CD4-positive, alpha-beta memory T cell (primary cell): ENCODE results near the gene CCNO. TPM values are rescaled to one million over a fixed set of nuclear protein-coding genes. Genes with fewer than 3 reads are reported as not detected.

Experiments used
- CTCF ChIA-PET: fragments of 350-600 bp; sonication (Branson Sonifier 250); formaldehyde crosslinking; loops from one replicate; lab custom pipeline; 2021; ENCODE audit warnings: inconsistent platforms; ENCODE audit not compliant: partially characterized antibody; lab: Charles Lee
- POLR2A ChIA-PET: fragments of 350-600 bp; sonication (Branson Sonifier 250); formaldehyde crosslinking; loops from one replicate; lab custom pipeline; 2021; ENCODE audit not compliant: partially characterized antibody; lab: Charles Lee
- DNase-seq, 5 donors: peaks; one replicate each; pipeline versions ENCODE4 v3.0.0 to v3.0.0-alpha.2; 2020 to 2022; ENCODE audit warnings: mixed read lengths in 1 of 5
- H3K27ac ChIP-seq: one replicate; pipeline ENCODE4 v1.7.0; 2013; ENCODE audit warnings: low read depth, low read length
- H3K27me3 ChIP-seq: 2 replicates; pipeline ENCODE4 v1.7.0; 2013; ENCODE audit warnings: mild to moderate bottlenecking, low read length, moderate library complexity; ENCODE audit not compliant: insufficient read depth
- H3K36me3 ChIP-seq: 2 replicates; pipeline ENCODE4 v1.7.0; 2013; ENCODE audit warnings: mild to moderate bottlenecking, low read length, moderate library complexity; ENCODE audit not compliant: insufficient read depth
- H3K4me1 ChIP-seq: 2 replicates; pipeline ENCODE4 v1.7.0; 2013; ENCODE audit warnings: mild to moderate bottlenecking, low read length, moderate library complexity; ENCODE audit not compliant: insufficient read depth
- H3K4me3 ChIP-seq, 2 donors: one replicate each; pipeline ENCODE4 v1.7.0; 2013; ENCODE audit warnings: low read length in 2 of 2, mild to moderate bottlenecking in 1 of 2
- H3K9me3 ChIP-seq, 2 donors: one replicate each; pipeline ENCODE4 v1.7.0; 2013; ENCODE audit warnings: low read length in 2 of 2, control low read depth in 1 of 2; ENCODE audit not compliant: control insufficient read depth in 1 of 2
- H3K27ac Mint-ChIP-seq, 7 donors: one replicate each; pipeline ENCODE4 v1.8.0; 2020 to 2021; ENCODE audit warnings: mixed read lengths in 7 of 7, mild to moderate bottlenecking in 6 of 7, inconsistent platforms in 3 of 7, moderate library complexity in 3 of 7
- H3K27me3 Mint-ChIP-seq, 2 donors: one replicate each; pipeline ENCODE4 v1.8.0; 2020 to 2021; ENCODE audit warnings: mixed read lengths in 2 of 2
- H3K36me3 Mint-ChIP-seq, 2 donors: one replicate each; pipeline ENCODE4 v1.8.0; 2020 to 2021; ENCODE audit warnings: mixed read lengths in 2 of 2, inconsistent platforms in 1 of 2, mild to moderate bottlenecking in 1 of 2
- H3K4me1 Mint-ChIP-seq, 4 donors: one replicate each; pipeline ENCODE4 v1.8.0; 2020 to 2021; ENCODE audit warnings: mixed read lengths in 4 of 4, mild to moderate bottlenecking in 1 of 4
- H3K4me3 Mint-ChIP-seq, 8 donors: one replicate each; pipeline ENCODE4 v1.8.0; 2020 to 2021; ENCODE audit warnings: mixed read lengths in 8 of 8, mild to moderate bottlenecking in 7 of 8, moderate library complexity in 6 of 8, inconsistent platforms in 3 of 8
- H3K9me3 Mint-ChIP-seq, 8 donors: one replicate each; pipeline ENCODE4 v1.8.0; 2020 to 2021; ENCODE audit warnings: mixed read lengths in 8 of 8, mild to moderate bottlenecking in 5 of 8, inconsistent platforms in 3 of 8, moderate library complexity in 1 of 8
- intact Hi-C: fragments of 100-400 bp; cut with micrococcal nuclease; formaldehyde crosslinking; loops from one replicate; pipeline ENCODE4 v1.15.1; 2023
- polyA plus RNA-seq, 2 donors: library from polyadenylated mRNA; unstranded; fragments of 300-500 nt; fragmentation: Illumina TruSeq; gene quantifications; one replicate each; pipeline ENCODE4 v1.2.3, GENCODE V29; 2021
- total RNA-seq, 2 experiments: library from RNA; stranded (reverse); gene quantifications; one replicate each; pipeline ENCODE4 v1.2.3, GENCODE V29; 2021

CCNO gene
- total and polyA plus RNA-seq, 4 experiments from 2014 or later: not detected

- H3K27ac Mint-ChIP-seq: peak overlapping the region in 2 of 7 donors; percentile 69 to 82
These were observed 5.6 kb downstream of the CCNO start for GRCh38 chr5:55227664-55228430.

GRCh38 chr5:55226934-55227663, 6.3 kb downstream of the CCNO start, which contains the start of gene MCIDAS:
Gene MCIDAS, minus strand, starts transcription at chr5:55227315. Its CDS starts 177 bp downstream, at chr5:55227138.
- ChIA-PET POLR2A (no interaction called here), CTCF (interaction anchor here (1.2 kb wide), 2 partner anchors 10 to 55 kb away, joined by 3 read pairs; no protein-coding TSS in a partner anchor)
- Histone ChIP-seq H3K27ac (no peak within 1 kb of the TSS), H3K4me3 (peak within 1 kb of the TSS in 1 of 2 donors; percentile 39), H3K9me3 (no peaks in the 10 kb centered on the region), H3K27me3 (peaks cover 87% of the 10 kb centered on the region), H3K4me1 (peaks cover 48% of the 10 kb centered on the region), H3K36me3 (no peaks in the 10 kb centered on the region)
- Mint-ChIP-seq H3K27me3 (peaks cover 78 to 80% of the 10 kb centered on the region in 2 donors), H3K9me3 (peaks cover 0 to 4% (median 0%) of the 10 kb centered on the region in 8 donors), H3K36me3 (no peaks in the 10 kb centered on the region), H3K4me3 (peak within 1 kb of the TSS; percentile 61 to 84 (median 76)), H3K27ac (peak within 1 kb of the TSS in 2 of 7 donors; percentile 69 to 82), H3K4me1 (peaks cover 22 to 54% (median 38%) of the 10 kb centered on the region in 4 donors)
- intact Hi-C loops: no loop called here
- peak in 4 of 5 donors; percentile 28 to 45 (median 34) for DNase-seq

More at GRCh38 chr5:55227664-55228430, 5.6 kb downstream of the CCNO start:
- Mint-ChIP-seq H3K9me3 (no peaks in the 10 kb centered on the region), H3K4me3 (peak overlapping the region; percentile 57 to 84 (median 74)), H3K4me1 (peaks cover 22 to 54% (median 39%) of the 10 kb centered on the region in 4 donors), H3K27me3 (peaks cover 76 to 79% of the 10 kb centered on the region in 2 donors), H3K36me3 (no peaks in the 10 kb centered on the region)
- Histone ChIP-seq H3K4me3 (peak overlapping the region in 1 of 2 donors; percentile 39), H3K27me3 (peaks cover 87% of the 10 kb centered on the region), H3K36me3 (no peaks in the 10 kb centered on the region), H3K27ac (no peak overlapping the region), H3K4me1 (peaks cover 51% of the 10 kb centered on the region), H3K9me3 (no peaks in the 10 kb centered on the region)
- POLR2A ChIA-PET: no interaction called here
- CTCF ChIA-PET: no interaction called here
- DNase-seq: peak in 1 of 5 donors; percentile 37
- intact Hi-C loops: no loop called here

GRCh38 chr5:55226027-55226933, 7.1 kb downstream of the CCNO start:
- H3K4me1 ChIP-seq: peaks cover 42% of the 10 kb centered on the region
- POLR2A ChIA-PET: no interaction called here
- peaks cover 21 to 50% (median 32%) of the 10 kb centered on the region in 4 donors for H3K4me1 Mint-ChIP-seq
- H3K27ac Mint-ChIP-seq: no peak overlapping the region
- peak in 4 of 5 donors; percentile 28 to 41 (median 34) for DNase-seq
- H3K4me3 Mint-ChIP-seq: peak overlapping the region; percentile 43 to 77 (median 68)
- peaks cover 84% of the 10 kb centered on the region for H3K27me3 ChIP-seq
- no peaks in the 10 kb centered on the region for H3K9me3 ChIP-seq
- peaks cover 0 to 4% (median 0%) of the 10 kb centered on the region in 8 donors for H3K9me3 Mint-ChIP-seq
- H3K36me3 Mint-ChIP-seq: no peaks in the 10 kb centered on the region
- H3K36me3 ChIP-seq: no peaks in the 10 kb centered on the region
- peak overlapping the region in 1 of 2 donors; percentile 39 for H3K4me3 ChIP-seq
- H3K27me3 Mint-ChIP-seq: peaks cover 72 to 75% of the 10 kb centered on the region in 2 donors
- H3K27ac ChIP-seq: no peak overlapping the region
- intact Hi-C loops: no loop called here
- CTCF ChIA-PET: interaction anchor here (1.2 kb wide), 2 partner anchors 9 to 54 kb away, joined by 3 read pairs; no protein-coding TSS in a partner anchor

DNA sequence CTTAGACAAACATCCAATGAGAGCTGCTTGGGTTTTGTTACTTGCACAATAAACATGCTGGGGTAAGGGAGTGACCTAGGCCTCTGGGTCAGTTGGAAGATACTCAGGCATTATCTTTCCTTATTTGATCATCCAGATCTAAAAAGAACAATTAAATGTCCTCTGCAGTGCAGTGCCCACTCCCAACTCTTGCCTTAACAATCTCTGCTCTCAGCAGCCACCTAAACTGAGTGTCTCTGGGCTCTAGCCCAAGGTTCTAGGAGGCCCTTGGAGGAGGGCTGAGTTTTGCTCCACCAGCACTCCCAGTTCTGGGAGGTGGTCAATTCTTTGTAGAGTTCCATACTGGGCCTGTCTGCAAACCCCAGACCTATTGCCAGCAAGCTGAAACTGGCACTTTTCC, 8.1 kb downstream of the CCNO start:
- no peaks in the 10 kb centered on the region for H3K36me3 Mint-ChIP-seq
- H3K4me3 ChIP-seq: no peak overlapping the region
- ChIA-PET POLR2A (no interaction called here), CTCF (no interaction called here)
- intact Hi-C loops: no loop called here
- no peaks in the 10 kb centered on the region for H3K9me3 ChIP-seq
- H3K27me3 ChIP-seq: peaks cover 84% of the 10 kb centered on the region
- no peak overlapping the region for H3K27ac ChIP-seq
- peak overlapping the region in 2 of 8 donors; percentile 25 to 44 for H3K4me3 Mint-ChIP-seq
- no peaks in the 10 kb centered on the region for H3K36me3 ChIP-seq
- DNase-seq: no peak
- peaks cover 0 to 4% (median 0%) of the 10 kb centered on the region in 8 donors for H3K9me3 Mint-ChIP-seq
- H3K4me1 ChIP-seq: peaks cover 43% of the 10 kb centered on the region
- no peak overlapping the region for H3K27ac Mint-ChIP-seq
- peaks cover 72 to 74% of the 10 kb centered on the region in 2 donors for H3K27me3 Mint-ChIP-seq
- H3K4me1 Mint-ChIP-seq: peaks cover 17 to 49% (median 32%) of the 10 kb centered on the region in 4 donors

GRCh38 chr5:55223812-55224240, 9.6 kb downstream of the CCNO start:
- H3K4me1 Mint-ChIP-seq: peaks cover 16 to 48% (median 33%) of the 10 kb centered on the region in 4 donors
- peaks cover 0 to 4% (median 0%) of the 10 kb centered on the region in 8 donors for H3K9me3 Mint-ChIP-seq
- ChIA-PET POLR2A (interaction anchor here (0.6 to 1.5 kb wide), 2 partner anchors 9 to 204 kb away, joined by 3 to 7 read pairs; partner anchors contain the start of gene CCNO), CTCF (interaction anchor here (1.2 kb wide), 1 partner anchor 52 kb away, joined by 5 read pairs; no protein-coding TSS in a partner anchor)
- intact Hi-C loops: no loop called here
- H3K4me1 ChIP-seq: peaks cover 46% of the 10 kb centered on the region
- no peak overlapping the region for H3K27ac ChIP-seq
- no peaks in the 10 kb centered on the region for H3K36me3 ChIP-seq
- no peaks in the 10 kb centered on the region for H3K36me3 Mint-ChIP-seq
- no peak overlapping the region for H3K4me3 ChIP-seq
- peaks cover 82% of the 10 kb centered on the region for H3K27me3 ChIP-seq
- H3K9me3 ChIP-seq: no peaks in the 10 kb centered on the region
- peaks cover 70 to 72% of the 10 kb centered on the region in 2 donors for H3K27me3 Mint-ChIP-seq
- no peak overlapping the region for H3K27ac Mint-ChIP-seq
- H3K4me3 Mint-ChIP-seq: peak overlapping the region in 6 of 8 donors; percentile 3 to 72 (median 44)
- DNase-seq: peak in 1 of 5 donors; percentile 38
